B cell (primary cell): ENCODE results near the gene GPR142.

Source experiments
- CTCF ChIP-seq: fragments of 200-600 bp; IDR thresholded peaks from one replicate; pipeline ENCODE4 v1.8.0; 2022; ENCODE audit warnings: antibody characterized with exemption, mild to moderate bottlenecking
- EZH2 ChIP-seq: IDR thresholded peaks from 2 replicates; pipeline ENCODE4 v1.6.1; 2012; ENCODE audit warnings: borderline replicate concordance, low read depth, mild to moderate bottlenecking, moderate library complexity, low read length; ENCODE audit not compliant: insufficient read depth, poor library complexity, severe bottlenecking

- TF ChIP-seq CTCF: no peak
- TF ChIP-seq EZH2: no peak
These were observed 34.7 kb downstream of the GPR142 start for GRCh38 chr17:74402048-74402447.
